Activated CD4-positive, alpha-beta T cell treated with anti-CD3 and anti-CD28 coated beads, Interleukin-2, amount 50 U/mL, for 4 hours (primary cell): ENCODE measurements around the gene JMJD7.

Experiments used
- DNase-seq, 2 experiments: peaks; one replicate each; pipeline ENCODE4 v3.0.0-alpha.2; 2020

The JMJD7 gene

GRCh38 chr15:41849204-41849603, 21.3 kb downstream of the JMJD7 start:
- DNase-seq = no peak

- DNase-seq = no peak
These were observed 22.0 kb downstream of the JMJD7 start for GRCh38 chr15:41849861-41850260.

GRCh38 chr15:41850482-41851166, 22.7 kb downstream of the JMJD7 start:
- no peak for DNase-seq

- DNase-seq = no peak
These were observed 23.3 kb downstream of the JMJD7 start for GRCh38 chr15:41851167-41851523.

GRCh38 chr15:41851755-41852370, 24.0 kb downstream of the JMJD7 start:
- no peak for DNase-seq

- no peak for DNase-seq
These were observed 25.1 kb downstream of the JMJD7 start for GRCh38 chr15:41852736-41853590.

- no peak for DNase-seq
These were observed 25.9 kb downstream of the JMJD7 start for GRCh38 chr15:41853831-41854230.

- DNase-seq = no peak
These were observed 26.6 kb downstream of the JMJD7 start for GRCh38 chr15:41854443-41854842.

- DNase-seq = no peak
These were observed 27.5 kb downstream of the JMJD7 start for GRCh38 chr15:41855261-41855961.

GRCh38 chr15:41856262-41856661, 28.4 kb downstream of the JMJD7 start:
- DNase-seq = no peak

- DNase-seq = no peak
These were observed 28.8 kb downstream of the JMJD7 start for GRCh38 chr15:41856716-41857115.

- DNase-seq = no peak
These were observed 29.4 kb downstream of the JMJD7 start for GRCh38 chr15:41857316-41857715.

GRCh38 chr15:41858756-41859155, 30.9 kb downstream of the JMJD7 start:
- no peak for DNase-seq

- DNase-seq = no peak
These were observed 32.3 kb downstream of the JMJD7 start for GRCh38 chr15:41860049-41860828.

- no peak for DNase-seq
These were observed 34.0 kb downstream of the JMJD7 start for GRCh38 chr15:41861736-41862356.

- DNase-seq = no peak
These were observed 34.7 kb downstream of the JMJD7 start for GRCh38 chr15:41862515-41863116.

- DNase-seq = no peak
These were observed 37.7 kb downstream of the JMJD7 start for GRCh38 chr15:41865490-41866055.

- DNase-seq = no peak
These were observed 38.4 kb downstream of the JMJD7 start for GRCh38 chr15:41866263-41866703.

- DNase-seq = no peak
These were observed 39.1 kb downstream of the JMJD7 start for GRCh38 chr15:41866872-41867579.

GRCh38 chr15:41868321-41868720, 40.4 kb downstream of the JMJD7 start:
- DNase-seq = no peak
